Naive B cell (primary cell): Measurements from ENCODE around the gene RETN. TPM values are rescaled to one million over a fixed set of nuclear protein-coding genes. Genes with fewer than 3 reads are reported as not detected.

Experiments
- polyA plus RNA-seq, 6 donors: library from polyadenylated mRNA; unstranded; fragments of 300-500 nt; fragmentation: Illumina TruSeq; gene quantifications; one replicate each; pipeline ENCODE4 v1.2.3, GENCODE V29; 2021; ENCODE audit warnings: low read depth in 6 of 6

The RETN gene
- polyA plus RNA-seq, 6 donors from 2014 or later, result not detected

Other genes with a start within 250 kb of the RETN start
- 1 to 10 TPM in 3 of 6 donors, under 1 TPM in 3; 0.52 to 4.4 (median 1.2) TPM for gene PEX11G, start 180.0 kb upstream of the RETN start, polyA plus RNA-seq
- gene ZNF358, start 152.9 kb upstream of the RETN start, polyA plus RNA-seq, result 1 to 10 TPM in 5 of 6 donors, under 1 TPM in 1; 0.94 to 3.5 (median 1.6) TPM
- 1 to 10 TPM; 5.0 to 8.9 (median 6.7) TPM for gene MCOLN1, start 146.4 kb upstream of the RETN start, polyA plus RNA-seq
- gene PNPLA6, start 133.3 kb upstream of the RETN start, polyA plus RNA-seq, result 1 to 10 TPM; 4.1 to 9.6 (median 6.6) TPM
- under 1 TPM in 2 of 6 donors, not detected in 4; 0.06 to 0.08 TPM for gene CAMSAP3, start 73.2 kb upstream of the RETN start, polyA plus RNA-seq
- gene XAB2, start 39.5 kb upstream of the RETN start, polyA plus RNA-seq, result 10 to 100 TPM in 2 of 6 donors, 1 to 10 TPM in 4; 3.2 to 21.7 (median 8.9) TPM
- gene PET100, start 39.3 kb upstream of the RETN start, polyA plus RNA-seq, result 100 to 1,000 TPM; 195 to 441 (median 254) TPM
- gene PCP2, start 35.3 kb upstream of the RETN start, polyA plus RNA-seq, result under 1 TPM in 4 of 6 donors, not detected in 2; 0.64 to 0.76 (median 0.70) TPM
- 10 to 100 TPM; 71.0 to 86.2 (median 79.5) TPM for gene STXBP2, start 31.9 kb upstream of the RETN start, polyA plus RNA-seq
- under 1 TPM in 2 of 6 donors, not detected in 4; 0.39 to 0.58 TPM for gene MCEMP1, start 8.0 kb downstream of the RETN start, polyA plus RNA-seq
- gene TRAPPC5, start 11.8 kb downstream of the RETN start, polyA plus RNA-seq, result 100 to 1,000 TPM; 171 to 260 (median 224) TPM
- 100 to 1,000 TPM; 613 to 938 (median 691) TPM for gene FCER2, start 33.1 kb downstream of the RETN start, polyA plus RNA-seq
- 1 to 10 TPM; 1.4 to 3.2 (median 1.8) TPM for gene CLEC4G, start 63.1 kb downstream of the RETN start, polyA plus RNA-seq
- not detected for gene CD209, start 78.5 kb downstream of the RETN start, polyA plus RNA-seq
- gene CLEC4M, start 94.2 kb downstream of the RETN start, polyA plus RNA-seq, result under 1 TPM in 3 of 6 donors, not detected in 3; 0.17 to 0.41 (median 0.21) TPM
- gene EVI5L, start 161.2 kb downstream of the RETN start, polyA plus RNA-seq, result 1 to 10 TPM in 5 of 6 donors, under 1 TPM in 1; 0.63 to 4.0 (median 1.6) TPM
- under 1 TPM in 1 of 6 donors, not detected in 5; 0.05 TPM for gene PRR36, start 205.3 kb downstream of the RETN start, polyA plus RNA-seq
- gene LRRC8E, start 219.5 kb downstream of the RETN start, polyA plus RNA-seq, result not detected
- gene MAP2K7, start 234.8 kb downstream of the RETN start, polyA plus RNA-seq, result 1 to 10 TPM in 5 of 6 donors, under 1 TPM in 1; 0.50 to 5.1 (median 2.9) TPM
- gene TGFBR3L, start 245.8 kb downstream of the RETN start, polyA plus RNA-seq, result not detected